GM20431 (cell line): ENCODE data around the gene PCDHB16.
"Not testable (repeated sequence)": the region's sequence is repeated elsewhere in the genome, so short reads cannot be mapped to it uniquely, and the experiment has no call there.

Source experiments
- in situ Hi-C: fragments of 300-500 bp; cut with MseI, MboI; formaldehyde crosslinking; loops from one replicate; pipeline ENCODE4 v1.15.0; 2020; ENCODE audit warnings: low sequenced_read_pairs; ENCODE audit not compliant: unreplicated experiment

The PCDHB16 gene

DNA sequence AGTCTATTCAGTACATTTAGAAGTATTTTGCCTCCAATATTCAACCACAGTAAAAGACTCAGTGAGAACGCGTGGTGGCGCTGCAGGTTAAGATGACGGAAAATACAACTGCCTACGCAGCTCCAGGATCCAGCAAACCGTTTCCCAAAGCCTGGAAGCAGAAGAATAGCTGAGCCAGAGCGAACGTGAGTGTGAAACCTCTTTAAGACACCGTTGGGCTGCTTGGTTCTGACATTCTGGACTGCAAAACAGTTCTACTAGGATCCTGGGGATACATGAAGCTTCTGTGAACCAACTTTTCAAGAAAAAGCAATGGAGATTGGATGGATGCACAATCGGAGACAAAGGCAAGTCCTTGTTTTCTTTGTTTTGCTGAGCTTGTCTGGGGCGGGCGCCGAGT, at the start of gene PCDHB16:
TSS of gene PCDHB16 (plus strand) at position 140 of the 400 bp plus-strand sequence. CDS start at position 313, 173 bp downstream.
- in situ Hi-C loops = no loop called here

DNA sequence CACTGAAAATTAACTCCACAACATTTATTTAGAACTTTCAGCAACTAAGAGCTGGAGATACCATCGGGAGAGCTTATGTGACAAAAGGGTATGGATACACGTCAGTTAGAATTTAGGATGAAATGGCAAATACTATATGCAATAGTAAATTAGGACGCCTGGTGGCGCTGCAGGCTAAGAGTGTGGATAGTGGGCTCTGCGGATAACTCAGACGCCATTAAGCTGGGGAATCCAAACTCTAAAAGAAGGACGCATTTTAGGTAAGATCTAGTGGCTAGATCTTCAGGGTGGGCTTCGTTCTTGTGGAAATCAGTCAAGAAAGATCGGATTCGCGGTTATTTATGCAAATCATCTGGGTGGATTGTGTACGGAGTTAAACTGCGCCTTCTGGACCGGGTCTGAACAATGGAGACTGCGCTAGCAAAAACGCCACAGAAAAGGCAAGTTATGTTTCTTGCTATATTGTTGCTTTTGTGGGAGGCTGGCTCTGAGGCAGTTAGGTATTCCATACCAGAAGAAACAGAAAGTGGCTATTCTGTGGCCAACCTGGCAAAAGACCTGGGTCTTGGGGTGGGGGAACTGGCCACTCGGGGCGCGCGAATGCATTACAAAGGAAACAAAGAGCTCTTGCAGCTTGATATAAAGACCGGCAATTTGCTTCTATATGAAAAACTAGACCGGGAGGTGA, 47.0 kb upstream of the PCDHB16 start, which contains the start of gene PCDHB5:
TSS of gene PCDHB5 (plus strand) at position 177 of the 688 bp plus-strand sequence. CDS start at position 406, 229 bp downstream.
- in situ Hi-C loops = no loop called here

DNA sequence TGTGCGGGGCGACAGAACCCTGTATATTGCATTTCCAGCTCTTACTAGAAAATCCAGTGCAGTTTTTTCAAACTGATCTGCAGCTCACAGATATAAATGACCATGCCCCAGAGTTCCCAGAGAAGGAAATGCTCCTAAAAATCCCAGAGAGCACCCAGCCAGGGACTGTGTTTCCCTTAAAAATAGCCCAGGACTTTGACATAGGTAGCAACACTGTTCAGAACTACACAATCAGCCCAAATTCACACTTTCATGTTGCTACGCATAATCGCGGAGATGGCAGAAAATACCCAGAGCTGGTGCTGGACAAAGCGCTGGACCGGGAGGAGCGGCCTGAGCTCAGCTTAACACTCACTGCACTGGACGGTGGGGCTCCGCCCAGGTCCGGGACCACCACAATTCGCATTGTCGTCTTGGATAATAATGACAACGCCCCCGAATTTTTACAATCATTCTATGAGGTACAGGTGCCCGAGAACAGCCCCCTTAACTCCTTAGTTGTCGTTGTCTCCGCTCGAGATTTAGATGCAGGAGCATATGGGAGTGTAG, 46.4 kb upstream of the PCDHB16 start:
- in situ Hi-C loops = no loop called here

DNA sequence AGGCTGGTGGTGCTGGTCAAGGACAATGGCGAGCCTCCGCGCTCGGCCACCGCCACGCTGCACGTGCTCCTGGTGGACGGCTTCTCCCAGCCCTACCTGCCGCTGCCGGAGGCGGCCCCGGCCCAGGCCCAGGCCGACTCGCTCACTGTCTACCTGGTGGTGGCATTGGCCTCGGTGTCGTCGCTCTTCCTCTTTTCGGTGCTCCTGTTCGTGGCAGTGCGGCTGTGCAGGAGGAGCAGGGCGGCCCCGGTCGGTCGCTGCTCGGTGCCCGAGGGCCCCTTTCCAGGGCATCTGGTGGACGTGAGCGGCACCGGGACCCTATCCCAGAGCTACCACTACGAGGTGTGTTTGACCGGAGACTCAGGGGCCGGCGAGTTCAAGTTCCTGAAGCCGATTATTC, 44.8 kb upstream of the PCDHB16 start:
- in situ Hi-C loops = not testable (repeated sequence)

DNA sequence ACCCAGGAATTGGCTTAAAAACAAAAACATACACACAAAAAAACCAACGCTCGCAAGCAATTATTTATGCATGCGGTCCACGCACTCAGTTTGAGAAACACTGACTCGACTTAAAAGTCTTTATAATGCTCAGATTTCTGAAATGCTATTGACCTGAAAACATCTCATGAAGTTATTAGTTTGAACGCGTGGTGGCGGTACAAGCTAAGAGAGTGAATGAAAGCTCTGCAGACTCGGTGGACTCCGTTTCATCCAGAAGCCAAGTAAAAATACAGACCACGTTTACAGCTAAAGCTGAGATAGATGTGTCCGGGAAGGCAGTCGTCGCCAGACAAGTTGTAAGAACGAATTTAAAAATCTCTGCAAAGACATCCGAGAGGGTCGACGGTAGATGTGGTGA, 32.4 kb upstream of the PCDHB16 start, which contains the start of gene PCDHB6:
TSS of gene PCDHB6 (plus strand) at position 246 of the 400 bp plus-strand sequence. CDS start 201 bp downstream, outside the sequence.
- in situ Hi-C loops = no loop called here

DNA sequence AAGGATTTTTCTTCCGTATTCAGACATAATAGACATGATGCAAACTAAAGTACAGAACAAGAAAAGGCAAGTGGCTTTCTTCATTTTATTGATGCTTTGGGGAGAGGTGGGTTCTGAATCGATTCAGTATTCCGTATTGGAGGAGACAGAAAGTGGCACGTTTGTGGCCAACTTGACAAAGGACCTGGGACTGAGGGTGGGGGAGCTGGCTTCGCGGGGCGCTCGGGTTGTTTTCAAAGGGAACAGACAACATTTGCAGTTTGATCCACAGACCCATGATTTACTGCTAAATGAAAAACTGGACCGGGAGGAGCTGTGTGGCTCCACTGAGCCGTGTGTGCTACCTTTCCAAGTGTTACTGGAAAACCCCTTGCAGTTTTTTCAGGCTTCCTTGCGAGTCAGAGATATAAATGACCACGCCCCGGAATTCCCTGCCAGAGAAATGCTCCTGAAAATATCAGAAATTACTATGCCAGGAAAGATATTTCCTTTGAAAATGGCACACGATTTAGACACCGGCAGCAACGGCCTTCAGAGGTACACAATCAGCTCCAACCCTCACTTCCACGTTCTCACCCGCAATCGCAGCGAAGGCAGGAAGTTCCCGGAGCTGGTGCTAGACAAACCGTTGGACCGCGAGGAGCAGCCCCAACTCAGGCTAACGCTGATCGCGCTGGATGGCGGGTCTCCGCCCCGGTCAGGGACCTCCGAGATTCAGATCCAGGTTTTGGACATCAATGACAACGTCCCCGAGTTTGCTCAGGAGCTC, 31.8 kb upstream of the PCDHB16 start:
- in situ Hi-C loops = no loop called here

DNA sequence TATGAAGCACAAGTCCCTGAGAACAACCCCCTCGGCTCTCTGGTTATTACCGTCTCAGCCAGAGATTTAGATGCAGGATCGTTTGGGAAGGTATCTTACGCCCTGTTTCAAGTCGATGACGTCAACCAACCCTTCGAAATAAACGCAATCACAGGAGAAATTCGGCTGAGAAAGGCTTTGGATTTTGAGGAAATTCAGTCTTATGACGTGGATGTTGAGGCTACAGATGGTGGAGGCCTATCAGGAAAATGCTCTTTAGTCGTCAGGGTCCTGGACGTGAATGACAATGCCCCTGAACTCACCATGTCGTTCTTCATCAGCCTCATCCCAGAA, 31.2 kb upstream of the PCDHB16 start:
- in situ Hi-C loops = no loop called here

DNA sequence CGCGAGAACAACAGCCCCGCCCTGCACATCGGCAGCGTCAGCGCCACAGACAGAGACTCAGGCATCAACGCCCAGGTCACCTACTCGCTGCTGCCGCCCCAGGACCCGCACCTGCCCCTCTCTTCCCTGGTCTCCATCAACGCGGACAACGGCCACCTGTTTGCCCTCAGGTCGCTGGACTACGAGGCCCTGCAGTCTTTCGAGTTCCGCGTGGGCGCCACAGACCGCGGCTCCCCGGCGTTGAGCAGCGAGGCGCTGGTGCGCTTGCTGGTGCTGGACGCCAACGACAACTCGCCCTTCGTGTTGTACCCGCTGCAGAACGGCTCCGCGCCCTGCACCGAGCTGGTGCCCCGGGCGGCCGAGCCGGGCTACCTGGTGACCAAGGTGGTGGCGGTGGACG, 30.6 kb upstream of the PCDHB16 start:
- in situ Hi-C loops = not testable (repeated sequence)

DNA sequence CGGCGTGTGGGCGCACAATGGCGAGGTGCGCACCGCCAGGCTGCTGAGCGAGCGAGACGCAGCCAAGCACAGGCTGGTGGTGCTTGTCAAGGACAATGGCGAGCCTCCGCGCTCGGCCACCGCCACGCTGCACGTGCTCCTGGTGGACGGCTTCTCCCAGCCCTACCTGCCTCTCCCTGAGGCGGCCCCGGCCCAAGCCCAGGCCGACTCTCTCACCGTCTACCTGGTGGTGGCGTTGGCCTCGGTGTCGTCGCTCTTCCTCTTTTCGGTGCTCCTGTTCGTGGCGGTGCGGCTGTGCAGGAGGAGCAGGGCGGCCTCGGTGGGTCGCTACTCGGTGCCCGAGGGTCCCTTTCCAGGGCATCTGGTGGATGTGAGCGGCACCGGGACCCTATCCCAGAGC, 30.1 kb upstream of the PCDHB16 start:
- in situ Hi-C loops = not testable (repeated sequence)

DNA sequence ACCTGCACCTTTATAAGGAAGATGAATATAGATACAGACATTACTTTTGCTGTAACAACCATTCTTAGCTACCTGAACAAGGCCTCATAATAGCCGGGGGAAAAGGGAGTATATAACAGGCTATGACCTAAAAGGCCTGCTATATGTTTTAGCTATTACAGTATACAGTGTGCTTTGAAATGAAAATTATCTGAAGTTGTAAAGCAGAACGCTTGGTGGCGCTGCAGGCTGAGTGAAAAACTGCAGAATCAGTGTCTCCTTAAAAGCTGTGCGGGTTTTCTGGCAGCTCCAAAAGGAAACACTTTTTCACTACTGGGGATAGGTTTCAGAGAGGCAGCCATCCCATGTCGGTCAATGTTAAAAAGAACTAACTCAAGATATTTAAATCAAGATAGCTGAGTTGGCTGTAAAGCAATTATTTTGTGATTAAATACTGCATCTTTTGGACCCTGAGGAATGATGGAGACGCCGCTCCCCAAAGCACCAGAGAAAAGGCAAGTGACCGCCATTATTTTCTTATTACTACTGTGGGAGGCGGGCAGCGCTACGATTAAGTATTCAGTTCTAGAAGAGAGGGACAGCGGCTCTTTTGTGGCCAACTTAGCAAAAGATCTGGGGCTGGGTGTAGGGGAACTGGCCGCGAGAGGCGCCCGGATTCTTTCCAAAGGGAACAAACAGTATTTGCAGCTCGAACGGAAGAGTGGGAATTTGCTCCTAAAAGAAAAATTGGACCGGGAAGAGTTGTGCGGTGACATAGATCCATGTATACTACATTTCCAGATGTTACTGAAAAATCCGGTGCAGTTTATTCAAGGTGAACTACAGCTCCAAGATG, 26.4 kb upstream of the PCDHB16 start:
- in situ Hi-C loops = no loop called here

DNA sequence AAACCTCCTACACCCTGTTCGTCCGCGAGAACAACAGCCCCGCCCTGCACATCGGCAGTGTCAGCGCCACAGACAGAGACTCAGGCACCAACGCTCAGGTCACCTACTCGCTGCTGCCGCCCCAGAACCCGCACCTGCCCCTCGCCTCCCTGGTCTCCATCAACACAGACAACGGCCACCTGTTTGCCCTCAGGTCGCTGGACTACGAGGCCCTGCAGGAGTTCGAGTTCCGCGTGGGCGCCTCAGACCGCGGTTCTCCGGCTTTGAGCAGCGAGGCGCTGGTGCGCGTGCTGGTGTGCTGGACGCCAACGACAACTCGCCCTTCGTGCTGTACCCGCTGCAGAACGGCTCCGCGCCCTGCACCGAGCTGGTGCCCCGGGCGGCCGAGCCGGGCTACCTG, 24.8 kb upstream of the PCDHB16 start:
- in situ Hi-C loops = not testable (repeated sequence)

DNA sequence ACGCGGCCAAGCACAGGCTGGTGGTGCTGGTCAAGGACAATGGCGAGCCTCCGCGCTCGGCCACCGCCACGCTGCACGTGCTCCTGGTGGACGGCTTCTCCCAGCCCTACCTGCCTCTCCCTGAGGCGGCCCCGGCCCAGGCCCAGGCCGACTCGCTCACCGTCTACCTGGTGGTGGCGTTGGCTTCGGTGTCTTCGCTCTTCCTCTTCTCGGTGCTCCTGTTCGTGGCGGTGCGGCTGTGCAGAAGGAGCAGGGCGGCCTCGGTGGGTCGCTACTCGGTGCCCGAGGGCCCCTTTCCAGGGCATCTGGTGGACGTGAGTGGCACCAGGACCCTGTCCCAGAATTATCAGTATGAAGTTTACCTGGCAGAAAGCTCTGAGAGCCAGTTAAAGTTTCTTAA, 24.3 kb upstream of the PCDHB16 start:
- in situ Hi-C loops = not testable (repeated sequence)

DNA sequence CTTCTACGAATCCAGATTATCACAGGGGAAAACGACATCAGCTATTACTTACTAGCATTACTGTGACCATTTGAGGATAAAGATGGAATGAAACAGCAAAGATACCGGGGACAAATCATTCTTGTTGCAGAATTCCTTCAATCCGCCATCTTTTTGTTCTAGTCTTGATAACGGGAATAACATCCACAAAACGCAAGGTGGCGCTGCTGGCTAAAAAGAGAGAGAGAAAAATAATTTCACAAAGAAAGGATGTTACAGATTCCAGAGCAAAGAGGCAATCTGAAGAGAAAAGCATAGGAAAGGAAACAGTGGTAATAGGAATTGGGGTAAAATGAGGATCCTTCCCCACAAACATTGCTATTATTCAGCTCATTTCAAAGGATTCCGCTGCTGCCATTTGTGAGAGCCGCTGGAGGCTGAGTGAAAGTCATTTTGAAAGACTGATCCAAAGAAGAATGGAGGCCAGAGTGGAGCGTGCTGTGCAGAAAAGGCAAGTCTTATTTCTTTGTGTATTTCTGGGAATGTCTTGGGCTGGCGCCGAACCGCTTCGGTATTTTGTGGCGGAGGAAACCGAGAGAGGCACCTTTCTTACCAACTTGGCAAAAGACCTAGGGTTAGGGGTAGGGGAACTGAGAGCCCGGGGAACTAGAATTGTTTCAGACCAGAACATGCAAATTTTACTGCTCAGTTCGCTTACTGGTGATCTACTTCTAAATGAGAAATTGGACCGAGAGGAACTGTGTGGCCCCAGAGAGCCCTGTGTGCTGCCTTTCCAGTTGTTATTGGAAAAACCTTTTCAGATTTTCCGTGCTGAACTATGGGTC, 9.6 kb upstream of the PCDHB16 start, which contains the start of gene PCDHB7:
TSS of gene PCDHB7 (plus strand) at position 264 of the 824 bp plus-strand sequence. CDS start at position 456, 192 bp downstream.
- in situ Hi-C loops = no loop called here

DNA sequence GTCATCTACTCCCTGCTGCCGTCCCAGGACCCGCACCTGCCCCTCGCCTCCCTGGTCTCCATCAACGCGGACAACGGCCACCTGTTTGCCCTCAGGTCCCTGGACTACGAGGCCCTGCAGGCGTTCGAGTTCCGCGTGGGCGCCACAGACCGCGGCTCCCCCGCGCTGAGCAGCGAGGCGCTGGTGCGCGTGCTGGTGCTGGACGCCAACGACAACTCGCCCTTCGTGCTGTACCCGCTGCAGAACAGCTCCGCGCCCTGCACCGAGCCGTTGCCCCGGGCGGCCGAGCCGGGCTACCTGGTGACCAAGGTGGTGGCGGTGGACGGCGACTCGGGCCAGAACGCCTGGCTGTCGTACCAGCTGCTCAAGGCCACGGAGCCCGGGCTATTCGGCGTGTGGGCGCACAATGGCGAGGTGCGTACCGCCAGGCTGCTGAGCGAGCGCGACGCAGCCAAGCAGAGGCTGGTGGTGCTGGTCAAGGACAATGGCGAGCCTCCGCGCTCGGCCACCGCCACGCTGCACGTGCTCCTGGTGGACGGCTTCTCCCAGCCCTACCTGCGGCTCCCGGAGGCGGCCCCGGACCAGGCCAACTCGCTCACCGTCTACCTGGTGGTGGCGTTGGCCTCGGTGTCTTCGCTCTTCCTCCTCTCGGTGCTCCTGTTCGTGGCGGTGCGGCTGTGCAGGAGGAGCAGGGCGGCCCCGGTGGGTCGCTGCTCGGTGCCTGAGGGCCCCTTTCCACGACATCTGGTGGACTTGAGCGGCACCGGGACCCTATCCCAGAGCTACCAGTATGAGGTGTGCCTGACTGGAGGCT, 7.7 kb upstream of the PCDHB16 start:
- in situ Hi-C loops = not testable (repeated sequence)

DNA sequence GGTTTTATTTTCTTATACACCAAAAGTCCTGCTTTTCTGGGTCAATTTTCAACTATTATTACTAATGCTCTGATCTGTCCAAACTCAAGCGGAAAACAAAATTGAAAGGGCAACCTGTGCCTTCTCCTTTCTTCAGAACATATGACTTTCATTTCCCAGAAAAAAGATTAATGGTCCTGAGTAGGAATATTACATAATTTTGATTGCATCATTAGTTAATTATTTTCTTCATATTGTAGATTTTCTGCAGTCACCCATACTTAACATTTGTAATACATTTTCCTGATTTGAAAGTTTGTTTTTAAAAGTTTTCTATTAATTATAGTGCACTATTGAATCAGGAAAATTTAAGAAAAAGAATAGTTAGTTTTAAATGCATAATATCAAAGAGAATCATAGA, 6.3 kb upstream of the PCDHB16 start:
- in situ Hi-C loops = no loop called here

DNA sequence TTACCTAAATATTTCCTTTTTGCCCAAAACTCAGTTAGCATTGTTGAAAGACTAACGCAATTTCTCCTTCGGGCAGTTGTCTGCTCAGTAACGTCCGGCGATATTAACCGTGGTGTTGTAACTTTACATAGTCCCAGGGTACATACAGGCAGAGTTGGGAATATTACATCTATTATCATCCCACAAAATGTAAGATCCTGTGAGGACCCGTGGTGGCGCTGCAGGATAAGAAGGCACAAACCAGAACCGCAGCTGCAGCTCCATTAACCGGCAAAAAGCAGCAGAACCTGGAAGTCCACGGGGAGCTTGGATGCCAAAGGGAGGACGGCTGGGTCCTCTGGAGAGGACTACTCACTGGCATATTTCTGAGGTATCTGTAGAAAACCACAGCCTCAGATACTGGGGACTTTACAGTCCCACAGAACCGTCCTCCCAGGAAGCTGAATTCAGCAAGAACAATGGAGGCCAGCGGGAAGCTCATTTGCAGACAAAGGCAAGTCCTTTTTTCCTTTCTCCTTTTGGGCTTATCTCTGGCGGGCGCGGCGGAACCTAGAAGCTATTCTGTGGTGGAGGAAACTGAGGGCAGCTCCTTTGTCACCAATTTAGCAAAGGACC, 4.5 kb upstream of the PCDHB16 start, which contains the start of gene PCDHB8:
TSS of gene PCDHB8 (plus strand) at position 214 of the 615 bp plus-strand sequence. CDS start at position 459, 245 bp downstream.
- in situ Hi-C loops = not testable (repeated sequence)

DNA sequence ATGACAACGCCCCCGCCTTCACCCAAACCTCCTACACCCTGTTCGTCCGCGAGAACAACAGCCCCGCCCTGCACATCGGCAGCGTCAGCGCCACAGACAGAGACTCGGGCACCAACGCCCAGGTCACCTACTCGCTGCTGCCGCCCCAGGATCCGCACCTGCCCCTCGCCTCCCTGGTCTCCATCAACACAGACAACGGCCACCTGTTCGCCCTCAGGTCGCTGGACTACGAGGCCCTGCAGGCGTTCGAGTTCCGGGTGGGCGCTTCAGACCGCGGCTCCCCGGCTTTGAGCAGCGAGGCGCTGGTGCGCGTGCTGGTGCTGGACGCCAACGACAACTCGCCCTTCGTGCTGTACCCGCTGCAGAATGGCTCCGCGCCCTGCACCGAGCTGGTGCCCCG, 2.8 kb upstream of the PCDHB16 start:
- in situ Hi-C loops = not testable (repeated sequence)

DNA sequence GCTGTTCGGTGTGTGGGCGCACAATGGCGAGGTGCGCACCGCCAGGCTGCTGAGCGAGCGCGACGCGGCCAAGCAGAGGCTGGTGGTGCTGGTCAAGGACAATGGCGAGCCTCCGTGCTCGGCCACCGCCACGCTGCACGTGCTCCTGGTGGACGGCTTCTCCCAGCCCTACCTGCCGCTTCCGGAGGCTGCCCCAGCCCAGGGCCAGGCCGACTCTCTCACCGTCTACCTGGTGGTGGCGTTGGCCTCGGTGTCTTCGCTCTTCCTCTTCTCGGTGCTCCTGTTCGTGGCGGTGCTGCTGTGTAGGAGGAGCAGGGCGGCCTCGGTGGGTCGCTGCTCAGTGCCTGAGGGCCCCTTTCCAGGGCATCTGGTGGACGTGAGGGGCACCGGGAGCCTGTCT, 2.3 kb upstream of the PCDHB16 start:
- in situ Hi-C loops = not testable (repeated sequence)
